ENCODE data around the gene PPP2R5D.

PPP2R5D gene

DNA sequence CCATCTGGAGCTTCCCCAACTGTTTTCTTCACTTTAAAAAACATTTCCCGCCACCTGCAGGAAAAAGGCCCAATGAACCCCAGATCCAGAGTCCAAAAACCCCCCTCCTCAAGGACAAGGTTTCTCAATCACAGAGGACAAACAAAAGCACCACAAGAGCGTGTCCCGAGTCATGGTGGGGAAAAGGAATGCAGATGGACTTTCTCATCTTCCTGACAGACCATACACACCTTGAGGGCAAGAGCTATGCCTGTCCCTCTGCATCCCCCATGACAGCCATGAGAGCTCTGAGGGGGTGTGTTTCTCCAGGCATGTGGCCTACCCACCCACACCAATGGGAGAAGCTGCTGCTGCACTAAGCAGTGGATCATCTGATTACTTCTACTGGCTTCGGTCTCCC is 14.4 kb upstream of the PPP2R5D start:
- Histone ChIP-seq H3F3A (ENCODE audit: insufficient read depth, low read length) (no peaks in the 10 kb centered on the region), H3K9ac (ENCODE audit: low read length) (no peak overlapping the region), H3K27ac (ENCODE audit: low read length) (no peak overlapping the region), H3K9me2 (replicated peaks; ENCODE audit: insufficient read depth, low read length) (no peaks in the 10 kb centered on the region), H3K9me3 (replicated peaks; ENCODE audit: insufficient read depth, low read length) (no peaks in the 10 kb centered on the region), H4K20me1 (ENCODE audit: insufficient read depth, low read length) (no peaks in the 10 kb centered on the region), H3K36me3 (replicated peaks; ENCODE audit: insufficient read depth, low read length) (no peaks in the 10 kb centered on the region), H2AFZ (ENCODE audit: low read length) (no peak overlapping the region), H3K4me2 (ENCODE audit: low read depth, low read length) (no peak overlapping the region), H3K27me3 (replicated peaks; ENCODE audit: insufficient read depth, low read length) (no peaks in the 10 kb centered on the region), H3K79me2 (ENCODE audit: low read length) (no peaks in the 10 kb centered on the region), H3K4me1 (ENCODE audit: low read length) (no peaks in the 10 kb centered on the region), H3K4me3 (ENCODE audit: low read length) (no peak overlapping the region)
- TF ChIP-seq EZH2 (optimal IDR thresholded peaks at IDR 0.05; ENCODE audit: low read depth, low read length) (no peak), EZH2phosphoT487 (IDR thresholded peaks at IDR 0.05; ENCODE audit: low read length) (no peak)
- TF ChIP-seq, protein P1, sequence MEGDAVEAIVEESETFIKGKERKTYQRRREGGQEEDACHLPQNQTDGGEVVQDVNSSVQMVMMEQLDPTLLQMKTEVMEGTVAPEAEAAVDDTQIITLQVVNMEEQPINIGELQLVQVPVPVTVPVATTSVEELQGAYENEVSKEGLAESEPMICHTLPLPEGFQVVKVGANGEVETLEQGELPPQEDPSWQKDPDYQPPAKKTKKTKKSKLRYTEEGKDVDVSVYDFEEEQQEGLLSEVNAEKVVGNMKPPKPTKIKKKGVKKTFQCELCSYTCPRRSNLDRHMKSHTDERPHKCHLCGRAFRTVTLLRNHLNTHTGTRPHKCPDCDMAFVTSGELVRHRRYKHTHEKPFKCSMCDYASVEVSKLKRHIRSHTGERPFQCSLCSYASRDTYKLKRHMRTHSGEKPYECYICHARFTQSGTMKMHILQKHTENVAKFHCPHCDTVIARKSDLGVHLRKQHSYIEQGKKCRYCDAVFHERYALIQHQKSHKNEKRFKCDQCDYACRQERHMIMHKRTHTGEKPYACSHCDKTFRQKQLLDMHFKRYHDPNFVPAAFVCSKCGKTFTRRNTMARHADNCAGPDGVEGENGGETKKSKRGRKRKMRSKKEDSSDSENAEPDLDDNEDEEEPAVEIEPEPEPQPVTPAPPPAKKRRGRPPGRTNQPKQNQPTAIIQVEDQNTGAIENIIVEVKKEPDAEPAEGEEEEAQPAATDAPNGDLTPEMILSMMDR (IDR thresholded peaks at IDR 0.05; ENCODE audit: low read length): no peak
- DNase-seq: no peak

DNA sequence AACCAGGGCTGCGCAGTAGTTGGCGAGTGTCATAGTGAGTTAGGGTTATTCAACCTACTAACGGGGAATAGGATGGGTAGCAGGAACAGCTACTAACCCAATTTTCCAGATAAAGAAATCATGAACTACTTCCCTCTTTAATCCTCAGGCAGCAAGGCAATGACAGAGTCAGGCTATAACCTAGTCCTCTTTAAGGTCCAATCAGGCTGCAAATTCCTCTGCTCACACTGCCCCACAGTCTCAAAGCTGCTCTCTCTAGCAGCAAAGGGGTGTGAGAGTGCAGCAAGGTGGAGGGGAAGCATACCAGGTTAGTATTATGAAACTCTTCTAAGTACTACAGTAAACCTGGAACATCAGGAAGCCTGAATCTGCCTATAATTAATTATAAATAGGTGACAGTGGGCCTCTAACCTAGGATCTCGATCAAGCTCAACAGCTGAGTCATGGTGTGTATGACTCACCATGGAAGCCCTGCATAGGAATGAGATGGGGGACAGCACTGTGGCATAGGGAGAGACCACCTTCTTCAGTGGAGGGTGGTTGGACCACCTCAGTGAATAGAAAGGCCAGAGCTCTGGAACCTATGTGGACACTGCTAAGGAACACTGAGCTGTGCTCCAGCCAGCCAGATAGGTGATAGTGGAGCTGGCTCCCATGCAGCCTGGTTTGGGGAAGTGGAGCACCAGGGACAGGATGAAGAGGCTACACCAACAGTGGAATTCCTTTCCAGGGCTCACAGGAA is 13.3 kb upstream of the PPP2R5D start:
- Histone ChIP-seq H3K4me2 (ENCODE audit: low read depth, low read length) (no peak overlapping the region), H3K4me1 (ENCODE audit: low read length) (no peaks in the 10 kb centered on the region), H3K9me3 (replicated peaks; ENCODE audit: insufficient read depth, low read length) (no peaks in the 10 kb centered on the region), H3F3A (ENCODE audit: insufficient read depth, low read length) (no peaks in the 10 kb centered on the region), H3K4me3 (ENCODE audit: low read length) (no peak overlapping the region), H3K9me2 (replicated peaks; ENCODE audit: insufficient read depth, low read length) (no peaks in the 10 kb centered on the region), H2AFZ (ENCODE audit: low read length) (no peak overlapping the region), H3K27ac (ENCODE audit: low read length) (no peak overlapping the region), H3K36me3 (replicated peaks; ENCODE audit: insufficient read depth, low read length) (no peaks in the 10 kb centered on the region), H3K9ac (ENCODE audit: low read length) (no peak overlapping the region), H3K27me3 (replicated peaks; ENCODE audit: insufficient read depth, low read length) (no peaks in the 10 kb centered on the region), H3K79me2 (ENCODE audit: low read length) (no peaks in the 10 kb centered on the region), H4K20me1 (ENCODE audit: insufficient read depth, low read length) (no peaks in the 10 kb centered on the region)
- TF ChIP-seq, protein P1 (IDR thresholded peaks at IDR 0.05; ENCODE audit: low read length): no peak
- TF ChIP-seq EZH2 (optimal IDR thresholded peaks at IDR 0.05; ENCODE audit: low read depth, low read length): no peak
- no peak for TF ChIP-seq EZH2phosphoT487 (IDR thresholded peaks at IDR 0.05; ENCODE audit: low read length)
- no peak for DNase-seq

GRCh38 chr6:42971746-42972327 is 12.5 kb upstream of the PPP2R5D start:
- no peaks in the 10 kb centered on the region for H3K9me3 ChIP-seq (replicated peaks; ENCODE audit: insufficient read depth, low read length)
- H3K27ac ChIP-seq (ENCODE audit: low read length): no peak overlapping the region
- H3K4me1 ChIP-seq (ENCODE audit: low read length): no peaks in the 10 kb centered on the region
- H2AFZ ChIP-seq (ENCODE audit: low read length): no peak overlapping the region
- H3K36me3 ChIP-seq (replicated peaks; ENCODE audit: insufficient read depth, low read length): no peaks in the 10 kb centered on the region
- no peak for DNase-seq
- H4K20me1 ChIP-seq (ENCODE audit: insufficient read depth, low read length): no peaks in the 10 kb centered on the region
- no peak overlapping the region for H3K4me2 ChIP-seq (ENCODE audit: low read depth, low read length)
- H3F3A ChIP-seq (ENCODE audit: insufficient read depth, low read length): no peaks in the 10 kb centered on the region
- no peak for TF ChIP-seq EZH2 (optimal IDR thresholded peaks at IDR 0.05; ENCODE audit: low read depth, low read length)
- no peak for TF ChIP-seq EZH2phosphoT487 (IDR thresholded peaks at IDR 0.05; ENCODE audit: low read length)
- TF ChIP-seq, protein P1 (IDR thresholded peaks at IDR 0.05; ENCODE audit: low read length): no peak
- no peak overlapping the region for H3K4me3 ChIP-seq (ENCODE audit: low read length)
- no peaks in the 10 kb centered on the region for H3K9me2 ChIP-seq (replicated peaks; ENCODE audit: insufficient read depth, low read length)
- H3K9ac ChIP-seq (ENCODE audit: low read length): no peak overlapping the region
- H3K27me3 ChIP-seq (replicated peaks; ENCODE audit: insufficient read depth, low read length): no peaks in the 10 kb centered on the region
- H3K79me2 ChIP-seq (ENCODE audit: low read length): 0 out of 2 replicates have a peak, but pooled peaks cover 2% of the 10 kb centered on the region

Measured in MM.1S (cell line).